OCI-LY1 (cell line): ENCODE measurements around the gene PEG3.

Experiments
- EZH2 ChIP-seq: fragments of 200-600 bp; sonication (generic), shearing (Covaris generic); IDR thresholded peaks from 2 replicates; pipeline ENCODE4 v1.8.0; 2017; ENCODE audit warnings: borderline replicate concordance, mixed run types, mild to moderate bottlenecking, antibody characterized with exemption, low read length, moderate library complexity, mixed read lengths
- TF ChIP-seq, protein P1 (sequence below): fragments of 200-600 bp; sonication (generic), shearing (Covaris generic); IDR thresholded peaks from 2 replicates; pipeline ENCODE4 v1.5.1; 2017; ENCODE audit warnings: mild to moderate bottlenecking, antibody characterized with exemption, low read length, moderate library complexity, mixed read lengths

GRCh38 chr19:56838024-56838908 is 2.3 kb downstream of the PEG3 start:
- TF ChIP-seq, protein P1, sequence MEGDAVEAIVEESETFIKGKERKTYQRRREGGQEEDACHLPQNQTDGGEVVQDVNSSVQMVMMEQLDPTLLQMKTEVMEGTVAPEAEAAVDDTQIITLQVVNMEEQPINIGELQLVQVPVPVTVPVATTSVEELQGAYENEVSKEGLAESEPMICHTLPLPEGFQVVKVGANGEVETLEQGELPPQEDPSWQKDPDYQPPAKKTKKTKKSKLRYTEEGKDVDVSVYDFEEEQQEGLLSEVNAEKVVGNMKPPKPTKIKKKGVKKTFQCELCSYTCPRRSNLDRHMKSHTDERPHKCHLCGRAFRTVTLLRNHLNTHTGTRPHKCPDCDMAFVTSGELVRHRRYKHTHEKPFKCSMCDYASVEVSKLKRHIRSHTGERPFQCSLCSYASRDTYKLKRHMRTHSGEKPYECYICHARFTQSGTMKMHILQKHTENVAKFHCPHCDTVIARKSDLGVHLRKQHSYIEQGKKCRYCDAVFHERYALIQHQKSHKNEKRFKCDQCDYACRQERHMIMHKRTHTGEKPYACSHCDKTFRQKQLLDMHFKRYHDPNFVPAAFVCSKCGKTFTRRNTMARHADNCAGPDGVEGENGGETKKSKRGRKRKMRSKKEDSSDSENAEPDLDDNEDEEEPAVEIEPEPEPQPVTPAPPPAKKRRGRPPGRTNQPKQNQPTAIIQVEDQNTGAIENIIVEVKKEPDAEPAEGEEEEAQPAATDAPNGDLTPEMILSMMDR = no peak
- TF ChIP-seq EZH2 = no peak
